ENCODE data around the gene GAP43.

GRCh38 chr3:115617591-115617990 is 5.7 kb upstream of the GAP43 start:
- TF ChIP-seq CTCF (conservative IDR thresholded peaks at IDR 0.05 in 1 of 2, IDR thresholded peaks at IDR 0.05 in 1 of 2; ENCODE audit: low read depth in 1 of 2, low read length in 2 of 2): no peak
- TF ChIP-seq EZH2 (IDR thresholded peaks at IDR 0.05; ENCODE audit: low read length, missing control alignments): no peak

Data from fibroblast of lung (primary cell).